GM18499 (cell line): ENCODE results near the gene HDAC7.
A peak's percentile ranks its signal among the peaks of the same experiment; 100 is the strongest.

Experiments
- ATAC-seq: cut with Tn5 transposase; IDR thresholded peaks from one replicate; pipeline ENCODE4 v1.9.1; 2021; ENCODE audit warnings: moderate number of reproducible peaks; ENCODE audit not compliant: insufficient read depth, unreplicated experiment

The HDAC7 gene

GRCh38 chr12:47833591-47834012, 13.9 kb upstream of the HDAC7 start:
- ATAC-seq: no peak

GRCh38 chr12:47832263-47832933, 12.7 kb upstream of the HDAC7 start:
- ATAC-seq: peak; percentile 40

DNA sequence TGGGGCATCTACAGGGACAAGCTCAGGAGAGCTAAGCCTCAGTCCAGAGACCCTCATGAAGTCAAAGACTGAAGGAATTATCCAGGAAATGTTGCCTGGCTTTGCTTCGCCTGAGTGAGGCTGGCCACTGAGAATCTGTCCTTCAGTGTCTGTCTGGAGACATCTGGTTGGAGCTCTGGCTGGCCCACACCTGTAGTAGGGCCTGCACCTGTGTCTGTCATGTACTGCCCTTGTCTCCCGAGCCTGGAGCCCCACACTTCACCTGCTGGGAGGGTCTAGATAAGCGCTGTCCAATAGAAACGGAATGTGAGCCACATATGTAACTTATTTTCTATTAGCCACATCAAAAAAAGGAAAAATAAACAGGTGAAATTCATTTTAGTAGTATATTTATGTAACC, 9.9 kb upstream of the HDAC7 start:
- no peak for ATAC-seq

GRCh38 chr12:47828976-47829482, 9.3 kb upstream of the HDAC7 start:
- ATAC-seq: no peak

- ATAC-seq: no peak
Measured at GRCh38 chr12:47828008-47828975, 8.6 kb upstream of the HDAC7 start.

DNA sequence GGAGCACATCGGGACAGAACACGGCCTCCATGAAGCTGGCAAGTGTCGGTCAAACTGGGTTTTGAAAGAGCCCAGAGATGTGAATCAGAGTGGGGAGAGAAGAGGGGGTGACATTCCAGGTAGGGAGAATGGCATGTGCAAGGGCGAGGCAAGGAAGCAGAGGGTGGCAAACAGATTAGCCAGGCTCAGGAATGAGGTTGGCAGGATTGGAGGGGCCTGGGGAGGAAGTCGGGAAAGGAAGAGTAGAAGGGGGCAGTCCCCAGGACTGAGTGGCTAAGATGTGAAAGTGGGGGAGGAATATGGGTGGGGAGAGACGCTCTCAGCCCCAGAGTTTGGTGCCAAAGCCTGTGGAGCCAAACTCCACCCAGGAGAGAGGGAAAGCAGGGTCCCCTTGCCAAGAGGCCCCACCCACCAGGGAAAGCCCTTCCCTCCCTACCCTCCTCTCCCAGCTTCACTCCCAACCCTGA, 5.5 kb upstream of the HDAC7 start:
- ATAC-seq: no peak

- ATAC-seq: no peak
Measured at GRCh38 chr12:47824635-47825034, 4.9 kb upstream of the HDAC7 start.

- ATAC-seq: no peak
Measured at GRCh38 chr12:47824198-47824597, 4.5 kb upstream of the HDAC7 start.

- no peak for ATAC-seq
Measured at GRCh38 chr12:47823422-47824086, 3.9 kb upstream of the HDAC7 start.

- ATAC-seq: no peak
Measured at GRCh38 chr12:47822863-47823262, 3.2 kb upstream of the HDAC7 start.

GRCh38 chr12:47822401-47822800, 2.7 kb upstream of the HDAC7 start:
- no peak for ATAC-seq

DNA sequence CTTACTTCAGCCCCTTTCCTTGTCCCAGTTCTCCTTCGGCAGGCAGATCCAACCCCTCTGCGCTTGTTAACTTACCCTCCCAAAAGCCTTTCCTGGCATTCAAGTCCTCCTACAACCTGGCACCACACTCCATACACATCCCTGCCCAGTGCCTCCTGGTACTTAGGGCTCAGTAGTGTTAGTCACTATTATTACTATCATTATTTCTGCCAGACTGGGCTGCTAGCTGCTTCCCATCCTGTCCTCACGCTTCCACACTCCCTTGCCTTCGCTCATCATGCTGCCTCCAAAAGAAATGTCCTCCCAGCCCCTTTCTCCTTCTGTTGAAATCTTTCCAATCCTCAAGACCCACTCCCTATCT, 1.6 kb upstream of the HDAC7 start:
- ATAC-seq: no peak

DNA sequence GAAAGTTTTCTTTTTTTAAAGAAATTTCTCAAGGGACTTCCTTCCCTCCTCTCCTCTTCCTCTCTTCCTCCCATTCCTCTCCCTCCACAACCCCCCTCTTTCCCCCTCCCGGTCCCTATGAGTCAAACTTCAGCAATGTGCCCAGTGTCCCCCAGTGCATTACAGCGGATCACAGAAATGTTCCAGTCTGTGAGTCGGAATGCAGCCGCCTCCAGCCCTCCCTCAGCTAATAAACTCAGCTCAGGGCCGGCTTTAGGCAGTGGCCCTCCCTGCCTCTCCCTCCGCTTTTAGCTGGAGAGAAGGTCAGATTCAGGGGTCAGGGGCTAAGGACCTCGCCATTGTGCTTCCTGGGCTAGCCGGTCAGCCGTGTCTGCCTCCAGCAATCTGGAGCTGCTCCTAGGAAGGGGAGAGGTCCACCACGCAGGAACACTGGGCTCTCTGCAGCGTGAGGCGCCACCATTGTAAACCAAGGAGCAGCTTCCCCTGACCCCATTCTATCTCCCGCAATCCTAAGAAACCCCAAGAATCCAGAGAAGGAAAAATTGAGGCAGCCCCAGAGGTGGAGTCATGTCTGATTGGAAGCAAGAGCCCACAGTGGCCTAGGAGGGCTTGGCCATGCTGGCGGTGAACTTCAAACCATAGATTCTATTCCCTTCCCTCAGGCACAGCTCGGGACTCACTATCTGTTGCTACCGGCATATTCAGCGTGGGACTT, 1.1 kb upstream of the HDAC7 start:
- no peak for ATAC-seq

DNA sequence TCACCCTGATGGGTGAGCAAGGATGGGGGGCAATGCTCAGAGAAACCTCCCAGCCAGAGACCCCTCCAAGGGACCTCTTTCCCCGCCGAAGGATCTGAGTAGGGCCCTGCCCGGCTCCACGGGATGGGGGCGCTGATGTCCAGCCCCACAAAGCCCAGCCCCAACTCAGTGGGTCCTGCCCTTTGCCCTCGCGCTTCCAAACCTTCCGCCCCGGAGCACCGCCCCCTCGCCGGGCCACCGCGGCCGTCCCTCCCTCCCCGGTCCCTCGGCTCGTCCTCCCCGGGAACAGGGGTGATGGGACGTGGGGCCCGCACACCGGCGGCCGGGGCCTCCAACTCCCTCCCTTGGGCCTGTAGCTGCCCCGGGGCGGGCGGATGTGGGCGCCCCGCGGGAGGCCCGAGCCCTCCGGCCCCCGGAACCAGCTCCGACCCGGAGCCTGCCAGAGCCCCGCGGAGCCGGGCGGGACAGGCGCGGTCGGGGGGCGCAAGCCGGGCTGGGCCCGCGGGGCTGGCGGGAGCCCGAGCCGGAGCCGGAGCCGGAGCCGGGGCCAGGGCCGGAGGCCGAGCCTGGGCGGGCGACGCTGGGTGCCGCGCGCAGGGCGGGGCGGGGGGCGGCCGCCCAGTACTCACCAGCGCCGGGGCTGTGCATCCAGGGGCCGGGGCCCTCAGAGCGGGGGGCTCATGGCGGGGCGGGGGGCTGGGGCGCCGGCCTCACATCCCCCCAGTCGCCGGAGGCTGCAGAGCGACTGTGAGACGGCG, 386 bp downstream of the HDAC7 start:
- ATAC-seq: no peak

- no peak for ATAC-seq
Measured at GRCh38 chr12:47818467-47819137, 1.1 kb downstream of the HDAC7 start.

DNA sequence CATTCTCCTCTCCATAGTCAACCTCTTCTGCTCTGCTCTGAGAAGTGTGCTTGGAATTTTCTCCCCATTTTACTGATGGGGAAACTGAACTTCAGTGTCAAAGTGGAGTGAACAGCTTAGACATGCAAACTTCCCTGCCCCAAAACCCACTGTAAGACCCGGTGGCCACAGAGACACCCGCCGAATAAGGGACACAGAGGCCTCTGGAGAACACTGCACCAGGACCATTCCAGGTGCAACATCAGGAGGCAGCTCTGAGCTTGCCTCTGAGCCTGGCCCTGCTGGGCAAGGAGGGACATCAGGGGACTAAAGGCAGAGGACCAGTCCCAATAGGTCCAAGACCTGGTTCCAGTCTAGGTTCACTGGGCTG, 1.7 kb downstream of the HDAC7 start:
- no peak for ATAC-seq

GRCh38 chr12:47817272-47818006, 2.3 kb downstream of the HDAC7 start:
- ATAC-seq: no peak
